HS-27A (cell line): ENCODE data around the gene CCDC146.
"Not testable (repeated sequence)": the region's sequence is repeated elsewhere in the genome, so short reads cannot be mapped to it uniquely, and the experiment has no call there.

Experiments
- DNase-seq: peaks from one replicate; pipeline ENCODE4 v3.0.0-alpha.2; 2012; ENCODE audit warnings: low read depth, missing footprints

Gene CCDC146

GRCh38 chr7:77121860-77122681 lies at the start of gene CCDC146:
CCDC146 (plus strand) TSS chr7:77122615; CDS start chr7:77167669, 45,054 bp downstream.
- DNase-seq = peak; percentile 90

- not testable (repeated sequence) for DNase-seq
Observed at GRCh38 chr7:77074786-77075396, 47.5 kb upstream of the CCDC146 start.

GRCh38 chr7:77077060-77077459 lies 45.4 kb upstream of the CCDC146 start:
- not testable (repeated sequence) for DNase-seq

- not testable (repeated sequence) for DNase-seq
Observed at GRCh38 chr7:77079112-77079511, 43.3 kb upstream of the CCDC146 start.

- DNase-seq = not testable (repeated sequence)
Observed at GRCh38 chr7:77079624-77080023, 42.8 kb upstream of the CCDC146 start.

GRCh38 chr7:77080236-77080635 lies 42.2 kb upstream of the CCDC146 start:
- DNase-seq = not testable (repeated sequence)

GRCh38 chr7:77082192-77082591 lies 40.2 kb upstream of the CCDC146 start:
- not testable (repeated sequence) for DNase-seq

GRCh38 chr7:77092301-77092700 lies 30.1 kb upstream of the CCDC146 start:
- not testable (repeated sequence) for DNase-seq

GRCh38 chr7:77100501-77100900 lies 21.9 kb upstream of the CCDC146 start:
- not testable (repeated sequence) for DNase-seq

- DNase-seq = not testable (repeated sequence)
Observed at GRCh38 chr7:77101187-77101586, 21.2 kb upstream of the CCDC146 start.

- DNase-seq = not testable (repeated sequence)
Observed at GRCh38 chr7:77102671-77103070, 19.7 kb upstream of the CCDC146 start.

- not testable (repeated sequence) for DNase-seq
Observed at GRCh38 chr7:77105904-77106303, 16.5 kb upstream of the CCDC146 start.

GRCh38 chr7:77107659-77108058 lies 14.8 kb upstream of the CCDC146 start:
- DNase-seq = not testable (repeated sequence)

- not testable (repeated sequence) for DNase-seq
Observed at GRCh38 chr7:77108362-77108761, 14.1 kb upstream of the CCDC146 start.

GRCh38 chr7:77112719-77113306 lies 9.6 kb upstream of the CCDC146 start:
- not testable (repeated sequence) for DNase-seq

GRCh38 chr7:77125486-77125885 lies 3.1 kb downstream of the CCDC146 start:
- DNase-seq = not testable (repeated sequence)

GRCh38 chr7:77127009-77127408 lies 4.6 kb downstream of the CCDC146 start:
- DNase-seq = not testable (repeated sequence)

- not testable (repeated sequence) for DNase-seq
Observed at GRCh38 chr7:77128582-77129410, 6.4 kb downstream of the CCDC146 start.

GRCh38 chr7:77131781-77132180 lies 9.4 kb downstream of the CCDC146 start:
- DNase-seq = not testable (repeated sequence)

- DNase-seq = not testable (repeated sequence)
Observed at GRCh38 chr7:77138668-77139067, 16.3 kb downstream of the CCDC146 start.

GRCh38 chr7:77140291-77140690 lies 17.9 kb downstream of the CCDC146 start:
- not testable (repeated sequence) for DNase-seq

- DNase-seq = not testable (repeated sequence)
Observed at GRCh38 chr7:77152232-77152631, 29.8 kb downstream of the CCDC146 start.
